Pons (tissue), 1 donor: Measurements from ENCODE around the gene PTTG1.
A peak's percentile ranks its signal among the peaks of the same experiment; 100 is the strongest.

ENCODE experiments used
- DNase-seq: peaks from one replicate; pipeline ENCODE4 v3.0.0-alpha.2; 2016; ENCODE audit warnings: low spot score

The PTTG1 gene

DNA sequence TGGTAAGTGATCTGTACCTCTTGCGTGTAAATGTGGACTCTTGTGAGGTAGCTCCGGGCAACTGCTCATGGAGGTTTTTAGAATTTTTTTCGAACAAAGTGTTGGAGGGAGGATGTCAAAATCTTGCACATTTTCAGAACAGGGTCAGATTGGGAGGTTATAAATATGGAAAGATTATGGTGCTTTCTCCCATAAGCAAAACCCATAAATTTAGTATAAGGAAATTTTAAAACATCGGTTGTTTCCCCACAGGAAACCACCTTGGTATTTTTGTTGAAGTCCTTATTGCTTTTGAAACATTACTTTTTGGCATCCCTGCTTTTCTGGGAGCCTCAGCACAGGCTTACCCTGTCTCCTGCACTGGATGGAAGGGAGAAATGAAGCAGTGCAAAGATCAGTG is 33.9 kb downstream of the PTTG1 start:
- DNase-seq: no peak

DNA sequence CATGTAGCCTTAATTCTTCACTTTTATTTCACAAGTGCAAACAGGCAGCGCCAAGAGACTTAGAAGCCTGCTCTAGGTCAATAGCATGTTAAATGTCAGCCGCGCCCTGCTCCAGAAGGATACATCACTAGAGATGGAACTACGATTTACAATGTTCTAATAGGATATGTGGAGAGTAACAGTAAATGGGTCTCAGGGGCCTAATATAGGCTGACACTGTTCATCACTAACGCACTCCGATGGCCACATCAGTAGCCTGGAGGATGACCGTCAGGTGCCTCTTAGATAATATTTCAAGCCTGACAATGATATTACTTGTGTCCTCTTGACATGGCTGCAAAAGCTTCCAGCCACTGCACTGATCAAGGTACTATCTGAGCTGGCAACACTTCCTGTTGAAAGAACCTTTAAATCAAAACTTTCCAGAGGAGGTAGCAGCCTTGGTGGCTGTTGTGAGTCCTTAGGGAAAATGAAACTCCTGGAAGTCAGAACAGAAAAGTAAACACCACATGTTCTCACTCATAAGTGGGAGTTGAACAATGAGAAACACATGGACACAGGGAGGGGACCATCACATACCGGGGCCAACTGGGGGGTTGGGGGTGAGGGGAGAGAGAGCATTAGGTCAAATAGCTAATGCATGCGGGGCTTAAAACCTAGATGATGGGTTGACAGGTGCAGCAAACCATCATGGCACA is 35.0 kb downstream of the PTTG1 start:
- DNase-seq: no peak

DNA sequence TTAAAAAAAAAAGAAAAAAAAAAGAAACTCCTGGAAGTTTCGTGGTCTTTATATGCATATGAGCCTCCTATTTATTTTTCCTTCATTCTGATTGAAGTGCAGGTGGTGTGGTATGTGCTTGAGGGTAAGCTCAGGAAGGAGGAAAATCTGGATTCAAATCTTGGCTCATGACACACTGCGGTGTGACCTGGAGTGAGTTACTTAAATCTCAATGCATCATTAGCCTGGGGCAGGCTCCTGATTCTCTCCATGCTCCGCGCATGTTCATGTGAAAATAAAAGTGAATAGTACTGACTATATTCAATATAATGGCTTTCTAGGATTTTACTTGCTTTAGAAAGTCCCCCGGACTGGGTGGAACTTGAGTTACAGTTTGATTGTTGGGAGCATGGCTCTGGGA is 35.6 kb downstream of the PTTG1 start:
- no peak for DNase-seq

DNA sequence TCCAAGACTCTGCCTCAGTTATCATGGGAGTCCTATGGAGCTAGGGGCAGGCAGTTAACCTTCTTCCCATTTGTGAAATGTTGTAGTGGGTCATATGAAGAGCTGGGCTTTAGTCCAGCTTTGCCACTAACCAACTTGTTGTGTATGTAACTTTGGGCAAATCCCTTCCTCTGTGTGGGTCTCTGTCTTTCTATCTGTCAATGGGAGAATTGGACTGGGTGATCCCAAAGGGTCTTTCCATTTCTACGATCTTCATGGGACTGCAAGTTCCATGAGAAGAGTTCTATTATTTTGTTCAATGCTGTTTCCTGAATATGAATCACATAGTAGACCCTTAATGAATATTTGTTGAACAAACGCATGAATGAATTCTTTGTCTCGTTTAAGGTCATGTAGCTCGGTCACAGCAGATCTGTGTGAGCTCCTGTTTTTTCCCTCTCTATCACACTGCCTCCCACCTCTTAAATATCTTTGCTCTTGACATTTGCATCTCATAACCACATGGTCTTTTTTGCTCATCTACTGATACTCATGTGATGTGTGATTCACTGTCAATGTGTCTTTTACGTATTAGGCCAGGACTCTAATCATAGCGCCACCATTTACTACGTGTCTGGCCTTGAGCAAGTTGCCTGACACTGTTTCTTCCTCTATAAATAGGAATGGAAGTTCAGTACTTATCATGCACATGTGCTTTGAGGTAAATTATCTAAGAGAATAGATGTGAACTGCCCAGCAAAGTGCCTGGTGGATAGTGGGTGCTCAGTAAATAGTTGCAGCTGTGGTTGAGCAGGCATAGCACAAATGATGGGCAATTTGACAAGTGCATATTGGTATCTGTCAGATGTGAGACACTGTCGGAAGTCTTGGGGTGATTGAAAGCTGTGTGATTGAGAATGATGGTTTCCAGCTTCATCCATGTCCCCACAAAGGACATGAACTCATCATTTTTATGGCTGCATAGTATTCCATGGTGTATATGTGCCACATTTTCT is 37.4 kb downstream of the PTTG1 start:
- DNase-seq: no peak

DNA sequence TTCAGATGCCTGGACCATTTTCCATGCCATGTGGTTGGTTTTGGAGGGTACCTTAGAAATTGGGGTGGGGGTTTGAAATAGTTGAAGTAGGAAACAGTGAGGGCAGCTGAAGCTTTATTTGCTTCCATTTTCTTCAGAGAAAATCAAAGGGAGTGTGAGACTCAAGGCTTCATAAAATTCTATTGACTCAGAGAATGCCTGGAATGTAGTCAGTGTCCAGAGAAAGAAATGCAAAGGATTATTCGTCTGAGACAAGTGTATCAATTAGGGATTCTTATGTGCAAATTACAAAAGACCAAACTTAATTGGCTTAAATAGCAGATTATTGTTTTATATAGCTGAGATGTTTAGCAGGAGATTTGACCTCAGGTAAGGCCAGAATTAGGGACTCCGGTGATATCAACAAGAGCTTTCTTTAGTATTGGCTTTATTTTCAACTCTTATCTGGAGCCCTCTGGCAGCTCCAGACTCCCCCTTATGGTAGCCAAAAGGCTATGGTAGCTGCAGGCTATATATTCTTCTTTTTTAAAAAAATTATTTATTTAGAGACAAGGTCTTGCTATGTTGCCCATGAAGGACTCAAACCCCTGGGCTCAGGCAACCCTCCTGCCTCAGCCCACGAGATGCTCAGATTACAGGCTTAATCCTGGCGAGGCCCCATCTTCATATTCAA is 38.9 kb downstream of the PTTG1 start:
- no peak for DNase-seq

DNA sequence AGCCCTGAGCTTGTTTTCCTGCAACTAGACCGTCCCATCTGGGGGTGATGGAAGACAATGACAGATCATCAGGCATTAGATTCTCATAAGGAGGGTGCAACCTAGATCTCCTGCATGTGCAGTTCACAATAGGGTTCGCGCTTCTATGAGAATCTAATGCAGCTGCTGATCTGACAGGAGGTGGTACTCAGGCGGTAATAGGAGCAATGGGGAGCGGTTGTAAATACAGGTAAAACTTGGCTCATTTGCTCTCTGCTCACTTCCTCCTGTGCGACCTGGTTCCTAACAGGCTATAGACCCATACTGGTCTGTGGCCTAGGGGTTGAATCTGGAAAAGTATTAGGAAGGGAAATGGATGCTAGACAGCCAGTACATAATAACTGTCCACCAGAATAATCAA is 39.7 kb downstream of the PTTG1 start:
- DNase-seq: no peak

DNA sequence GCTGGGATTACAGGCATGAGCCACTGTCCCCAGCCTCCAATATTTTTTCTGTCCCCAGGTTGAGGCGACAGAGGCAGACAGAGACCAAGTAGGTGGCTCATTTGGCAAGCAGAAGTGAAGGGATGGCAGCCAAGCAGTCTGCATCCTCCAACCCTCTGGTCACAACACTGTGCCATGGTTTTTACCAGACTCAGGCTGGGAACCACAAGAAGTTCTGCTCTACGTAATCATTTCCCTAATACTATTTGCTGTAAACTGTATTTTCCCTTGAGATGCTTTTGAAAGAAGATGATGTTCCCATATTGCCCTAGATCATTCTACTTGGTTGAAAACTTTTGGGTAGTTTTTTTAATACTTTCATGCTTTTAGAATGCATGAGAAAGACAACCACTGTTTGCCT is 40.5 kb downstream of the PTTG1 start:
- DNase-seq: no peak

DNA sequence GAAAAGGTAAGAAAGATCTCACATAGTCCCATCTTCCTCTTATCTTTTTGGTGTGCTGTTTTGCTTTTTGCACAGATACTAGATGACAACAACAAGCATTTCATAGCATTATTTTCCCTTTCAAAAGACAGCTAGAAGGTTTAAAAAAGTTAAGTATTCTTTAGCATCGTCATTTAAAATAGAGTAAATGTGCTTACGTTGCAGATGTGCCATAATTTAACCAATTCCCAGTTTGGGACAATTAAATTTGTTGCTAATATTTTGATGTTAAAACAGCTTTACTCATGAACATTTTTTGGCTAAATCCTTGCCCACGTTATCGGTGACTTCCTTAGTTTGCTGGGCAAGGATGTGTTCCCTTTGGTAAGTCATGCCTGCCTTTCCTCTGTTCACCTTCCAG is 41.6 kb downstream of the PTTG1 start:
- DNase-seq: no peak

DNA sequence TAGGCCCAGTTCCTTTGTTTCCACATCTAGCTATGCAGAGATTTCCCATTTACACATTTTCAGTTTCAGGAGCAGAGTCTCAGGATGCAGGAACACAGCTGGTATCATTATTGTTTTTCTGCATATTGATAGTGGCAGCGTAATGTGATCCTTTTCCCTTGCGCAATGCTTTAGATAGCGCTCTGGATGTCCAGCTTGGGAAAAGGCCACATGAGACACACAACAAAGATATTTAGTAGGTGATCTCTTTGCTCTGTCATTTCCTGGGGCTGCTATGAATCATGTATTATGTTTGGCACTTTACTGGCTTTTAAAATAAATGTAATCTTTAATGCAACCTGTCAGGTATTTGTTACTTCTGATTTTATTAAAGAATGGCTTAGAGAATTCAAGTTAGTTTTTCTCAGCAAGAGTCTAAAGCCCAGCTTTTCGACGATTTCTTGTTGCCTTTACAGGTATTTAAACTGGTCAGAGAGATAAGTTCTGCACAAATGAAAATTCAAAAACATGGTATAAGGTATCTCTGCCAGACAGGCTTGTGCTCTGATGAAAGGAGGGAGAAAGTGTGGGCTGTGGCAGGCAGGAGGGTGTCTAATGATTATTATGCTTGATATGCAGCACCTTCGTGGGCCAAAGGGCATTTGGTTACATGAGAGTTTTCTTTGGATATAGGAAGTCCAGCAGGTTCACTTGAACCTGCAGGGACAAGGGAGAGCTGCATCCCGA is 42.2 kb downstream of the PTTG1 start:
- no peak for DNase-seq

DNA sequence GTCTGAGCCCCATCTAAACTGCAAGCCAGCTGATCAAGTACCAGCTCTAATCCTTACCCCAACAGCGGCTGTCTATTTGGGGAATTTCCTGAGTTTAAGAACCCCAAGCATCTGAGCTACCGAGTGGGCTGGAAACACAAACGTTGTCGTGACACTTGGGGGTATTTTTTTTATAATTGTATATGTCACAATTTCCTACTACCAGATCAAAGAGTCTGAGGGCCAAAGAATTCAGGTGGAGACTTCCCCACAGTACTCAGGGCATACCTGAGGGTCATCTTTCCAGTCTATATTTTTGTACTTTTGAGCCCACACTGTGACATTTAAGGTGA is 42.8 kb downstream of the PTTG1 start:
- no peak for DNase-seq

DNA sequence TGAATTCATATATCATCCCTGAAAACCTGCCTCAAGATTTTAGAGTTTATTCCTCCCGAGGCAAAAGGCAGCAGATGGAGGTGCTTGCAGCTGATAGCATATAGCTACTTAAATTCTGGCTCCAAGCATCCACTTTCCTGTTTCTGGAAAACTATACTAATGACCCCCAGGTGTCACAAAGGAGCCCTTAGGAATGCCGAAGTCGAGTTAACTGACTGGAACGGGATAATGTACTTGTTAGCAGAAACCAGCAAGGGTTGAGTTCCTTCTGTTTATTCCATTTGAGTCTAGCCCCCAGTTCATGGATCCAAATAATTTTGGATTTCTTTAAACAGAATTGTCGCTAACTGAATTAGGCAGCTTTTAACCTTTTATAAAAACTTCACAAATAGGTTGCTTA is 44.5 kb downstream of the PTTG1 start:
- no peak for DNase-seq

DNA sequence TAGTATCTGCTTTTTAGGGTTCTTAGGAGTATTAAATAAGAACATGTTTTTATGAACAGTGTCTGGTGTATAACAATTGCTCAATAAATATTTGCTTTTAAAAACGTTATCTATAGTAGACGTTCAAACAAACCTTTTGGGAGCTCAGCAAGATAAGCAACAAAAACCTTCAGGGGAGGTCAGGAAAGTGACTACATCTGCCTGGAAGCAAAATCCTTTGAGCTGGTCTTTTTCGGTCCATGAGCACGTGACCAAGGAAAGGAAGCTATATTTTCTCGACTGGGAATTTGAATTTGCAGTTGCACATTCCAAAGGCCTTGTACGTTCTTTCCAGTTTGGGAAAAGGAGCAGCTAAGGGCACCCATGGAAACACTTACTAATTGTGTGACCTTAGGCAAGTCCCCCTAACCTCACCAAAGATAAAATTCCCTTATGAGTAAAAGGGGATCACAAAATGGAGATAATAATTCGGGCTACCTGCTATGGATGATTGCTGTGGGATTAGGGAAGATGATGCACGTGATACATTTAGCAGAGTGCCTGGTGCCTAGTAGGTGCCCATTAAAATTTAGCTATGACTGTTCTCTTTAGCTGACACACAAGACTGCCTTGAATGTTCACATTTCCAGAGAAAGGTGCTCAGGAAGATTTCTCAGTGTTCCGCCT is 45.4 kb downstream of the PTTG1 start:
- no peak for DNase-seq

DNA sequence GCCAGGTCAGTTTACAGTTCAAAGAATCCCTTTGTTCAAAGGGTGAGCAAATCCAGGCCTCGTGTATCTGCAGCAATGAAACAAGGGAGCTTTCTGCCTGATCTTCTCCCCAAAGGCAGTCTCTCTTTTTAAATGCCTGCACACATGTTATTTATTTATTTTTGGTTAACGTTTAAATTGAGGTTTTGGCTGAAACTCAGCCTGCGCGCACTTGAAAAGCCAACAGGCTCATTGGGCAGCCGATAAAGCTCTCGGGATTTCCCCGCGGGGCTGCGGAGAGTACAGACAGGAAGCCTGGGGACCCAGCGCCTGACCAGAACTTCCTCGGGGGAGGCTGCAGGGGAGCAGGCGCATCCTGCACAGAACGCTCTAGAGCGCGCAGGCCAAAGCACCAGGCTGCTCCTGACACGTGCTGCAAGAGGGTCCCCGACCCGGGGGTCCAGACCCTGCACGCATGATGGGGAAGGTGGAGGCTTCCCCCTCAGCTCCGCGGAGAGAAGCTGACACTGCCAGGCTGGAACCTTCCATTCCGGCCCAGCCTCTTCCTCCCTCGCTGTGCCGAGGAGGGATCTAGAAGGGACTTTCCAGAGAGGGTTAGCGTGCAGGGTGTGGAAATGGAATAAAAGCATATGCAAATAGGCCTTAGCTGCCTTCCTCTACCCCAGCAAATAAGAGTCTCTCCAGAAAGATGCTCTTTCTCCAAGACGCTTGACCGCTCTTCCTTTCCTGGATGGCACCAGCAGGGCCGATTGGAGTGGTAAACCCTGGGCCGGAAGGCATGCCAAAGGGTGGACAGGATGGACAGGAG is 46.1 kb downstream of the PTTG1 start:
- peak; percentile 65 for DNase-seq

DNA sequence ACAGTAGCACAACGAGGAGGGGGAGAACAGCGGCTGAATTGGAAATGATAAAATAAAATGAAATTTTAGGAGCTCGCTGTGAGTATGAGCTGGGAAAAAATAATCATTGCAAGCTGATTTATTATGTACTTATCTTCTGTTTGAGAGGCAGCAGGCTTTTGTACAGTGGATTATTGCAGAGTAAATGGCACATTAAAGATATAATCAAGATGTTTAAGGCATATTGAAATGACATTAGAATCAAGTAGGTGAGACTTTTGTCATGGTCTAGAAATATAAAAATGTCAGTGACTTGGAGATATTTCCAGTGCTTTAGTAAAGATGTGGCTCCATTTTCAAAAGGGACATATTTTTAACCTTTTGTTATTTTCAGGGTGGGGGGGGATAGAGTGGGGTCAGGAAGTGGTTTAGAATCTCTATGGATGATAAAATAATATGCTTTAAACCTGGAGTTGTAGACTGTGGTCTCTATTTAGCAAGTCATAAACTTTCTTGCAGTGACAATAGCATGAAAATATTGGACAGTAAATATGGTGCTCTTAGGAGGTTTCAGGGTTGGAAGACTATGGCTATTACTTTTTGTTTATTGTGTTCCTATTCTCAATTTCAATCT is 46.8 kb downstream of the PTTG1 start:
- no peak for DNase-seq

DNA sequence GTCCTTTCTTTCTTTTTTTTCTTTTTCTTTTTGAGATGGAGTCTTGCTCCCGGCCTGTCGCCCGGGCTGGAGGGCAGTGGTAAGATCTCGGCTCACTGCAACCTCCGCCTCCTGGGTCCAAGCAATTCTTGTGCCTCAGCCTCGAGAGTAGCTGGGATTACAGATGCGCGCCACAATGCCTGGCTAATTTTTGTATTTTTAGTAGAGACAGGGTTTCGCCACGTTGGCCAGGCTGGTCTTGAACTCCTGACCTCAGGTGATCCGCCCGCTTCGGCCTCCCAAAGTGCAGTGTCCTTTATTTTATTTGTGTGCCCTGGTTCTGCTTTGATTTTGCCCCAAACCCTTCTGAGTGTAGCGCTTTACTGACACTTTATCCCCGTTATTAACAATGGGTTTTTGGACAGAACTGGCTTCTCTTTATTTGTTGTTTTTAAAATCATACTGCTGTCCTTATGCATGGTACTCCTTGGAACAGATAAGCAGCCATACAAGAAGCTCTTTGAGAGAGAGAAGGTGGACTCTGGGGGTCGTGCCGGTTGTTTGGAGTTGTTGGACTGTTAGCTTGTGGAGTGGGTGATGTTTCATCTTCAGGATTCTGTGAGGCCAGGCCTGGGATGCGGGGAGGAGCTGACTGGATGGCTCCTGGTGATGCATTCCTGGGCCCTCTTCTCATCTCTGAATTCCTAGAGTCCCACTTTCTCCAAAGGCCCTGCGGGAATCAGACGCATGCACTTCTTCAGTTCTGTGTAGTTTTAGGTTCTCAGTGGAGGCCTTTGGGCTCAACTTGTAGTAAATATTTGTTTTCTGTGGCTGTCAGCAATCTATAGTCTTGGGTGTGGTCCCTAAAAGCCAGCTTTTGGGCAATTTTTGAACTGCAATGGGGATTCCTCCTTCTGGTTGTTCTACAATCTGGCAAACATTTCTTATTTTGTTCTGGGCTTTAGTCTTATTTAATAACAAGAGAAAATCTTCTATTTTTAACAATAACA is 47.8 kb downstream of the PTTG1 start:
- DNase-seq: no peak

DNA sequence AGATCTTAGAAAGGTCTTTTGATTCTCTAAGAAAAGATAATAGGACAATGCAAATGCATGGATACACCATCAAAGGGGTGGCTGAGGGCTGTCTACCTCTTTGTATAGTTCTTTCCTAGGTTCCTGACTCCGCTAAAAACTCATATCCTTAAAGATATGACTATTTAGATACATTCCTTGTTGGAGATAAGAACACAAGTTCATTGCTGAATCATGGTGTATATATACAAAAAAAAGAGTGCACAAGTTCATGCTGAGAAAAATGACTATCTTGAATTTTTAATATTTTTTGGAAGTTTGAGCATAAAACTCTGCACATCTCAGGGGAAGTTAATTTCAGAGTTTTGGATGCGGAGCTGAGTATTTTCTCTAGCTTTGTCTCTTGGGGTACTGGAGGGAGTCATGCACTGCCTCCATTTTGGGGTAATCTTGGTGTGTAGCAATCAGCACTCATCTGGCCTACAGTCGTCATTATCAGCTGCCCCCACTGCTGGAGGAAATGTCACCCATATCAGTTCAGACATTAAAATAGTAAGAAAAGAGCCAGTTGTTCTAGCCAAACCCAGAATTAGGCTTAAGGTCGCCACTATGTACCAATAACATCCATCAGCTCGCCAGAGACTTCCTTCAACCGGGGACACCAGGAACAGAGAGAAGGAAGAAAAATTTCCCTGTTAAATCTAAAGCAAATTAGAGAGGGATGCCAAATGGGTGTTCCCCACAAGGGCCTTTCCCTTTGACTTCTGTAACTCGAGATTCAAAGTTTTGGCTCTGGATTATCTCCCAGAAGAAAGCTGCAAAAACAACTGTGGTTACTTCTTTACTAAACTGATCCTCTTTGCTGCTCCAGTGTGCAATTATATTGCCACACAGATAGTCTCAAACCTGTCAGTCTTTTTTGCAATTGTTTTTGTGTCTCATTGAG is 49.0 kb downstream of the PTTG1 start:
- no peak for DNase-seq

DNA sequence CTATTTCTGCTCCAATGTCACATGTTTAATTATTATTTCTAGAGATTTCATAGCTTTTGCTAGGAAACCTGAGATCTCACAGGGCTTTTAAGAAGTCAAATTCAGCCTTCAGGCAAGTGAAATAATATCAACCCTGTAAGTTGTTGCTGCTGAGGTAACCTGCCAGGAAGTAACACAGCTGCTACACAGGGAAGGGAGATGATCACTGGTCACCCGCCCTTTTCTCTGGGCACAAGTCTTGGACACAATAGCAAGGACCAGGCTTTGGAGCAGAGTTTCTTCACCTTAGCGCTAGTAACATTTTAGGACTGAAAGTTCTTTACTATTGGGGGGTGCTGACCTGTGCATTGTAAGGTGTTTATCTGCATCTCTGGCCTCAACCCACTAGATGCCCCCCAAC is 50.1 kb downstream of the PTTG1 start:
- DNase-seq: no peak

DNA sequence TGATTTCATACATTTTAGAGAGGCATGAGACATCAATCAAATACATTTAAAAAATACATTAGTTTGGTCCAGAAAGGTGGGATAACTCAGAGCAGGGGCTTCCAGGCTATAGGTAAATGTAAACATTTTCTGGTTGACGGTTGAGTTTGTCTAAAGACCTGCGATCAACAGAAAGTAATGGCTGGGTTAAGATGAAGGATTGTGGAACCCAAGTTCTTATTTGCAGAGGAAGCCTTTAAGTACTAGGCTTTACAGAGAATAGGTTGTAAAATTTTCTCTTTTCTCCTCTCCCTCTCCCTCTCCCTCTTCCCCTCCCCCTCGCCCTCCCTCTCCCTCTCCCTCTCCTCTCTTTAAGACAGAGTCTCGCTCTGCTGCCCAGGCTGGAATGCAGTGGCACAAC is 50.8 kb downstream of the PTTG1 start:
- DNase-seq: no peak
